ENCODE results near the gene CLCN7.

The CLCN7 gene

DNA sequence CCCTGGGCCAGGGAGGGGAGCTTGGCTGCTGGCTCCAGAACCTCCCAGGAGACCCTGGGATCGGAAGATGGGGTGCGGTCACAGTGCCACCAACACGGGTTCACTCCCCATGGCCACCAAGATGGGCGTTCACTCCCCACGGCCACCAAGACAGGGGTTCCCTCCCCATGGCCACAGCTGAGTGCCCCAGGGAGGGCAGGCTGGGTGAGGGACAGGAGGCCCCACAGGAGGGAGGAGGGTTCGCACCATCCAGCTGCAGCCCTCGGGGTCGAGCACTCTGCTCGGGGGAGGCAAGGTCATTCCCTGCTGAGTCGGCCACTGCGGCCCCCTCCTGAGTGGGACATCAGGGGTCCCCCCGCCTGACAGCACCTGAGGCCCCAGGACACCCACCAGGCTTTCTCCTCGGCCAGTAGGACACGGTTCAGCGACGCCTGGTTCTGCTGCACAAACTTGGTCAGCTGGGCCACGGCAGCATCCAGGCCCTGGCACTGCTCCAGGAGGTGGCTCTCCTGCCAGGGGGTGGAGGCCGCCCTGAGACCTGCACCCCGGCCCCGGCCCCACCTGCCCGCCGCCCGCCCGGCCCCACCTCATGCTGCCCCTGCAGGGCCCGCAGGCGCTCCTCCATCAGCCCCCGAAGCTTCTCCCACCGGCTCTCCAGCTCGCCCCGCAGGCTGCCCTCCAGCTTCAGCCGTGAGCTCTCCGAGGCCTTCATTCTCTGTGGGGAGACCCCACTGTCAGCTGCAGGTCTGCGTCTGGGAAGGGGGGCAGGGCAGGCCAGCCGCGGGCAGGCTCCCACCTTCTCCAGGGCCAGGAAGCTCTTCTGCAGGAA is 36.4 kb downstream of the CLCN7 start:
- no peak for ATAC-seq
- peaks cover 6% of the 10 kb centered on the region for H3K36me3 Mint-ChIP-seq
- DNase-seq (ENCODE audit: low spot score in 2 of 2), result no peak
- no peaks in the 10 kb centered on the region for H3K9me3 Mint-ChIP-seq
- no peaks in the 10 kb centered on the region for H3K4me1 Mint-ChIP-seq
- no peak overlapping the region for H3K27ac Mint-ChIP-seq
- no peak overlapping the region for H3K4me3 Mint-ChIP-seq

- DNase-seq (ENCODE audit: low spot score in 2 of 2), result no peak
- ATAC-seq, result no peak
- peaks cover 6% of the 10 kb centered on the region for H3K36me3 Mint-ChIP-seq
- no peaks in the 10 kb centered on the region for H3K9me3 Mint-ChIP-seq
- H3K27ac Mint-ChIP-seq, result no peak overlapping the region
- no peaks in the 10 kb centered on the region for H3K4me1 Mint-ChIP-seq
- H3K4me3 Mint-ChIP-seq, result no peak overlapping the region
Measured at GRCh38 chr16:1437606-1438005, 37.2 kb downstream of the CLCN7 start.

- Mint-ChIP-seq H3K36me3 (peaks cover 6% of the 10 kb centered on the region), H3K27ac (no peak overlapping the region), H3K4me3 (no peak overlapping the region), H3K9me3 (no peaks in the 10 kb centered on the region), H3K4me1 (no peaks in the 10 kb centered on the region)
- DNase-seq (ENCODE audit: low spot score in 2 of 2) (no peak), ATAC-seq (no peak)
Measured at GRCh38 chr16:1436731-1437355, 38.0 kb downstream of the CLCN7 start.

DNA sequence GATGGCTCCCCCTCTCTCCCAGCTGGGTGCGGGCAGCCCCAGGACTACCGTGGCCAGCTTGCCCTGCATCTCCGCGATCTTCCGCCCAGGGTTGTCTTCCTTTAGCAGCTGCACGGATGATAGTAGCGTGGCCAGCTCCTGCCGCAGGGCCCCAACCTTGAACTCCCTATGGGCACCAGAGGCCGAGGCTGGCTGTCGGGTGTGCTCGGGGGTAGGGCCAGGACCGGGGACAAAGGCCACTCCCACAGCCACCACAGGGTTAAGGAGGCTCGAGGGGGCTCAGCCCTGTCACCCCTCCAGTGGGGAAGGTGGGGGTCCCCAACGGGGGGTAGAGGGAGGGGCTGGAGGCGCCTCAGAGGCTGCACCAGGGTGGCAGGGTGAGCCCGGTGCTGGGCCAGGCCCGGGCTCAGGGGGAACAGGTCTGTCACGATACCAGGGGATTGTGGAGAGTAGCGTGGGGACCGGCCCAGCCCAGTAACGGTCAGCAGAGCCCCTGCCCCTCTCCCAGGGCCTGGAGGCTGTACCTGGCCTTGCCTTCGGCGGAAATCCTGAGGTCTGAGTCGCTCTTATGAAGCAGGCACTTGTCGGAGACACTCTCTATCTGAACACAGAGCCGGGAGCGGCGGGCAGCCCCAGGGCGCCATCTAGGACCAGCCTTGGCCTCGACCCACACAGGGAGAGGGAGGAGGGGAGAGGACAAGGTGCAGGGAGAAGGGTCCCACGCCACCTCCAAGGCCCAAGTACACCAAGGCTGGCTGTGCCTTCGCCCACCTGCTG is 38.7 kb downstream of the CLCN7 start:
- H3K9me3 Mint-ChIP-seq, result no peaks in the 10 kb centered on the region
- no peak overlapping the region for H3K27ac Mint-ChIP-seq
- H3K36me3 Mint-ChIP-seq, result peaks cover 6% of the 10 kb centered on the region
- no peak for DNase-seq (ENCODE audit: low spot score in 2 of 2)
- H3K4me3 Mint-ChIP-seq, result no peak overlapping the region
- ATAC-seq, result no peak
- H3K4me1 Mint-ChIP-seq, result no peaks in the 10 kb centered on the region

DNA sequence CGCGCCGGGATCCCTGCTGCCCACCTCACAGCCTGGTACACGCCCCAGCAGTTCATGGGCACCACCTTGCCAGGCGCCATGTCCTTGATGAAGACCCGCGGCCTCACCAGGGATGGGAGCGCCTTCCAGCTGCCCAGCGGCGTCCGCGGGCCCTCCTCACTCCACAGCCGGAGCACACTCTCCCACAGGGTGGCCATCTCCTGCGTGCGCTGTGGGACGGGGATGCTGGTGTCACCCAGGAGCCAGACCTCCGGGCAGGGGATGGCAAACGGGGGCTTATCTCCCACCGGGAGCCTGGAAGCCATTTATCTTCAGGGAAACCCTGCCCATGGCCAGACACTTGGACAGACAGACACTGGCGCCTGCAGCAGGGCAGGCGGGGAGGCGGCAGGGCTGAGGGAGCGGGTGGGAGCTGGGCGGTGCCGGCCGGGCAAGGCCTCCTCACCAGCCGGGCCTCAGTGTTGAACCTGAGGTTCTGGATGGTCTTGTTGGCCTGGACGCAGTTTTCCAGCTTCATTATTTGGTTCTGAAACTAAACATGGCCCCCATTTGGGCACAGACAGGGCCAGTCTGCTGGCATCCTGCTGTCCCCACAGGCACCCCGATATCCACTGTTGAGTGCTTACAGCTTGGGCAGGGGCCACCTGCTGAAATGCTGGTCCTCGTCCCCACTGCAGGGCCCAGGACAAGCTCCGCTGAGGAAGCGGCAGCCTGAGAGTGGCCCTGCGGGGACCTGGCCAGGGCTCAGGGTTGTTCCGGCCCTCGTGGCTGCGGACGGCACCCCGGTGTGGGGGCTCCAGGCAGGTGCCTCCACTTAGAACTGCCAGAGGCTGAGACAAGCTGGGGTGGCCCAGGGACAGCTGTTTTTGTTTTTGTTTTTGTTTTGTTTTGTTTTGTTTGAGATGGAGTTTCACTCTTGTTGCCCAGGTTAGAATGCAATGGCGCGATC is 39.9 kb downstream of the CLCN7 start:
- Mint-ChIP-seq H3K4me3 (no peak overlapping the region), H3K4me1 (no peaks in the 10 kb centered on the region), H3K9me3 (no peaks in the 10 kb centered on the region), H3K27ac (no peak overlapping the region), H3K36me3 (peaks cover 2% of the 10 kb centered on the region)
- DNase-seq (ENCODE audit: low spot score in 2 of 2) (no peak), ATAC-seq (no peak)

GRCh38 chr16:1433756-1434155 is 41.1 kb downstream of the CLCN7 start:
- Mint-ChIP-seq H3K9me3 (no peaks in the 10 kb centered on the region), H3K36me3 (no peaks in the 10 kb centered on the region), H3K27ac (no peak overlapping the region), H3K4me1 (no peaks in the 10 kb centered on the region), H3K4me3 (no peak overlapping the region)
- DNase-seq (ENCODE audit: low spot score in 2 of 2) (no peak), ATAC-seq (no peak)

DNA sequence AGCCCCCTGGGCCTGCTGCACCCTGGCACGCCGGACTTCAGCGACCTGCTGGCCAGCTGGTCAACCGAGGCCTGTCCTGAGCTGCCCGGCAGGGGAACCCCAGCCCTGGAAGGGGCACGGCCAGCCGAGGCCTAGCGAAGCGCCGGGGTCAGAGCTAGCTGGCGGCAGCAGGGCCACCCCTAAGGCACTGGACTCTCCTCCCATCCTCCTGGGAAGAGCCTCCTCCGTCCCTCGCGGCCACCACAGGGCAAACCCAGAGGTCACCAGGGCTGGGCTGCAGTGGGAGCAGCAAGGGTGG is 41.6 kb downstream of the CLCN7 start:
- no peaks in the 10 kb centered on the region for H3K36me3 Mint-ChIP-seq
- no peaks in the 10 kb centered on the region for H3K9me3 Mint-ChIP-seq
- DNase-seq (ENCODE audit: low spot score in 2 of 2), result no peak
- no peak for ATAC-seq
- peak overlapping the region; percentile 33 for H3K4me3 Mint-ChIP-seq
- H3K27ac Mint-ChIP-seq, result no peak overlapping the region
- no peaks in the 10 kb centered on the region for H3K4me1 Mint-ChIP-seq

- H3K4me1 Mint-ChIP-seq, result no peaks in the 10 kb centered on the region
- peak overlapping the region; percentile 63 for H3K27ac Mint-ChIP-seq
- no peaks in the 10 kb centered on the region for H3K36me3 Mint-ChIP-seq
- H3K9me3 Mint-ChIP-seq, result no peaks in the 10 kb centered on the region
- H3K4me3 Mint-ChIP-seq, result peak overlapping the region; percentile 33
- DNase-seq (ENCODE audit: low spot score in 2 of 2) (no peak), ATAC-seq (peak; percentile 16)
Measured at GRCh38 chr16:1432388-1433262, 42.2 kb downstream of the CLCN7 start.

DNA sequence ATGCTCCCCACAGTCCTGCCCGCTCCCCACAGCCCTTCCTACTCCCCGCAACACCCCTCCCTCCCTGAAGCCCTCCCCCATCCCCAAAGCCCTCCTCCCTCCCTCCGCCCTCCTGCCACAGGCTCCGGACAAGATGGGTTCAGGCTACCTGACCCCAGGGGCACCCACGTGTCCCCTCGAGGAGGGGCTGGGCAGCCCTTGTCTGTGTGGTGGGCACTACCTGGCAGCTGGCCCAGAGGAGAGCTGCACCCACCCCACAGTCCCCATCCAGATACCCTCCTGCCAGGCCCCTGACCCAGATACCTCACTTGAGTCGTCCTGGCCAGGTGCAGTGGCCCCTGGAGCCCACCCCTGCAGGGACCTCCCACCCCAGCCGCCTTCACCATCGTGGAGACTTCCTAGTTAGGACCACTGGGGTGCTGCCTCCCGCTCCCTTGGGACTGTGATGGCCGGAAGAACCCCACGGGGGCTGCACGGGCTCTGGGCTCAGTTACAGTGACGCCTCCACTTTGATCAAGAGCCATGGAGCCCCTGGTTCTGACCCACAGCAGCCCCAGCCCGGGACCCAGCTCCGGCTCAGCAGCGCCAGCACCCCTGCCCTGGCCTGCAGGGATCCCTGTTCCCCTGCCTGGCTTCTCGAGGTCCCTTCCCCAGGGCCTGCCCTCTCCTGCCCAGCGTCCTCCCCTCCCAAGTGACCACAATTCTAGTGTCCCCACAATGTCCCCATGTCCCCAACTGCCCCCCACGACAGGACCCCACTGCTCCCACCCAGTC is 43.1 kb downstream of the CLCN7 start:
- no peak for ATAC-seq
- H3K36me3 Mint-ChIP-seq, result no peaks in the 10 kb centered on the region
- H3K4me1 Mint-ChIP-seq, result no peaks in the 10 kb centered on the region
- peak overlapping the region; percentile 63 for H3K27ac Mint-ChIP-seq
- peak overlapping the region; percentile 33 for H3K4me3 Mint-ChIP-seq
- no peak for DNase-seq (ENCODE audit: low spot score in 2 of 2)
- H3K9me3 Mint-ChIP-seq, result no peaks in the 10 kb centered on the region

DNA sequence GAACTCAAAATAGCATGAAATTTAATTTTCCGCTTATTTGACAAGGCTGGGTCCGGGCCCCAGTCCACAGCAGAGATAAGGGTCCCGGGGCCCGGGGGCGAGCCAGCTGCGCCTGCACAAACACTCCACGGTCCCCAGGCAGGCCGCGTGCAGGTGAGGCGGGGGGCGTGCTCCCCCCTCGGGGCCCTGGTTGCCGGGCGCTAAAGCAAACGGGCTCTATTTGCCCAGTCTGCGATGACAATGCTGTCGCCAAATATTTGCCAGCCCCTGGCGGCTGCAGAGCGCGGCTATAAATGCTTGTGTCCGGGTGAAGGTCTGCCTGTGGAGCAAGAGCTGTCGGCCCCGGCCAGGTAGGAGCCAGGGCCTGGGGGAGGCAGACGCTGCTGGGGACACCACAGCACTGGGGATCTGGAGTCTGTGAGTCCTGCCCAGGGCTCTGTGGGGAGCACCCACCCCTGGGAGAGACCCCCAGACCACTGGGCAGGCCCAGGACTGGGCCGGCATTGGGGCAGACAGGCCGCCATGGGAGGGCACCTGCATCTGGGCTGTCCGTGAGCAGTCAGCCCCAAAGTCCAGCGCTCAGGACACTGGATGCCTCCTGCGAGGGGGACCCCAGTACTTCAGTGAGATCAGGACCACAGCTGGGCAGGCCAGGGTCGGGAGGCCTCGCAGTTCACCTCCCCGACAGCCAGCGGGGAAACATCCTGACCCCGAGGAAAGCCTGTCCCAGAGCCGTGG is 43.9 kb downstream of the CLCN7 start, which contains the start of gene PERCC1:
TSS of gene PERCC1 (plus strand) at position 320 of the 738 bp plus-strand sequence. CDS start 1,516 bp downstream, outside the sequence.
- H3K4me3 Mint-ChIP-seq, result peak within 1 kb of the TSS; percentile 33
- H3K4me1 Mint-ChIP-seq, result no peaks in the 10 kb centered on the region
- H3K27ac Mint-ChIP-seq, result peak within 1 kb of the TSS; percentile 83

DNA sequence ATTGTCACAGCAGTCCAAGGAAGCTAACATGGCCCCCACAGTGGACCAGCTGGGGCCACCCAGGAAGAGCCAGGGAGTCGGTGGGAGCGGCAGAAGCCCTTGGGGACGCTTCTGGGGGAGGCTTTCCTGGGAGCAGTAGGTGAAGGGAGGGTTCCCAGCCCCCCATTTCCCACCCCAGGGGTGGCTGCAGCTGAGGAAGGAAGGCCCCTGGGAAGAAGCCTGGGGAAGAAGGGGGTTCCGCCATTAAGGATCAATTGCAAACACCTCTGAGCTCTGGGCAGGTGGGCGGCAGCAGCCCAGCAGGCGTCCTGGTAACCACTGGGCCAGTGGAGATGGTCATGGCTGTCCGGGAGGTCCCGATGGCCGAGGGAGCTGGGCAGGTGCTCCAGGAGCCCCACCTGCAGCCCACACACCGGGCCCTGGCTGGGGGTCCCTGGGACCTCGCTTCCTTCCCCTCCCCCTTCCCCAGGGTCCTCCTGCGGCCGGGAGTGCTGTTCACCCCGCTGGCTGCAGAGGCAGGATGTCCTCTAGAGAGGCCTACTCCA is 44.5 kb downstream of the CLCN7 start:
- no peak for ATAC-seq
- DNase-seq (ENCODE audit: low spot score in 2 of 2), result no peak
- Mint-ChIP-seq H3K36me3 (no peaks in the 10 kb centered on the region), H3K4me1 (no peaks in the 10 kb centered on the region), H3K4me3 (no peak overlapping the region), H3K27ac (peak overlapping the region; percentile 83), H3K9me3 (no peaks in the 10 kb centered on the region)

More for the DNA sequence above, 43.9 kb downstream of the CLCN7 start, which contains the start of gene PERCC1:
- Mint-ChIP-seq H3K36me3 (no peaks in the 10 kb centered on the region), H3K9me3 (no peaks in the 10 kb centered on the region)
- no peak for ATAC-seq
- no peak for DNase-seq (ENCODE audit: low spot score in 2 of 2)

DNA sequence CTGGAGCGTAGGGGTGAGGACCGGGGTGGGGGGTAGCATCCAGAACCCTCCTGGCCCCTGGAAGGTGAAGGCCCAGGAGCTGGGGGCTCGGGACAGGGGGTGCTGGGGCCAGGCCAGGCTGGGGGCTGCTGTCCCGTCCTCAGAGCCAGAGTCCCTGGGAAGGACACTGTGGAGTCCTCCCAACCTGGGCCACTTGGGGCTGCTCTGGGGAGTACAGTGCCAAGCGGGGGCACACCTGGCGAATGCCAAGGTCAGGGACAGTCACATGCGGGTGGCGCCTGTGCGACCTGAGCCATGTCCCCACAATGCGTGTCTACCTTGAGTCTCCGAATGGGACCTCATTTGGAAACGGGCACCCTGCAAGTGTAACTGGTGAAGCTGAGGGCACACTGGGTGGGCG is 45.2 kb downstream of the CLCN7 start:
- Mint-ChIP-seq H3K4me1 (no peaks in the 10 kb centered on the region), H3K27ac (peak overlapping the region; percentile 83), H3K9me3 (no peaks in the 10 kb centered on the region), H3K4me3 (no peak overlapping the region), H3K36me3 (no peaks in the 10 kb centered on the region)
- no peak for ATAC-seq
- DNase-seq (ENCODE audit: low spot score in 2 of 2), result no peak

DNA sequence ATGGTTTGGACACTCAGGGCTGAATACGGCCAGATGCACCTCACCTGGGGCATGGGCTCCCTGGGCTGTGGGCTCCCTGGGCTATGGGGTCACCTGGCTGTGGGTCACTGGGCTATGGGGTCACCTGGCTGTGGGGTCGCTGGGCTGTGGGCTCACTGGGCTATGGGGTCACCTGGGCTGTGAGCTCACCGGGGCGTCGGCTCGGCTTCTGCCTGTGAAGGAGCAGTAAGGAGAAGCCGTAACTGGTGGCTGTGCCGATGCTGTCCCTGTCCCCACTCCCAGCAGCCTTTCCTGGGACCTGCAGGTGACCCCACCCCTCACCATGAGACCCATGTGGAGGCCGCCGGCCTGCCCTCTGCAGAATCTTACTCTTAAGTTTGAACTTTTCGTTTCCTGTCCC is 45.8 kb downstream of the CLCN7 start:
- H3K27ac Mint-ChIP-seq, result peak overlapping the region; percentile 83
- no peak overlapping the region for H3K4me3 Mint-ChIP-seq
- H3K36me3 Mint-ChIP-seq, result no peaks in the 10 kb centered on the region
- DNase-seq (ENCODE audit: low spot score in 2 of 2) (no peak), ATAC-seq (no peak)
- H3K9me3 Mint-ChIP-seq, result no peaks in the 10 kb centered on the region
- H3K4me1 Mint-ChIP-seq, result no peaks in the 10 kb centered on the region

Data from stimulated activated effector memory CD8-positive, alpha-beta T cell treated with anti-CD3 and anti-CD28 coated beads, Interleukin-12 subunit alpha, Interleukin-12 subunit beta, amount 100 ng/mL, for 72 hours (primary cell).